MCF 10A (cell line): Measurements from ENCODE around the gene WFS1. TPM values are rescaled to one million over a fixed set of nuclear protein-coding genes. Genes with fewer than 3 reads are reported as not detected.

Experiments
- BruUV-seq: library from RNA; stranded (reverse); fragments of 400-500 nt; replicated peaks from 2 replicates; lab custom pipeline; 2021; lab: Mats Ljungman, UMichigan
- CTCF ChIA-PET: fragments of 300-600 bp; sonication (Branson Sonifier 250); formaldehyde crosslinking; extraction: SDS; loops from one replicate; lab custom pipeline; 2021; ENCODE audit warnings: antibody characterized with exemption, inconsistent platforms; lab: Yijun Ruan, JAX
- POLR2A ChIA-PET: fragments of 300-600, 350-650 bp; sonication (Branson Sonifier 250); formaldehyde crosslinking; extraction: SDS; loops from one replicate; lab custom pipeline; 2020; ENCODE audit warnings: antibody characterized with exemption, inconsistent platforms; lab: Yijun Ruan, JAX
- DNase-seq: peaks from one replicate; pipeline ENCODE4 v3.0.0-alpha.2; 2018; ENCODE audit not compliant: unreplicated experiment
- H3K27ac Mint-ChIP-seq: one replicate; pipeline ENCODE4 v1.8.0; 2022; ENCODE audit warnings: mild to moderate bottlenecking, low read depth, mixed read lengths; ENCODE audit not compliant: unreplicated experiment
- H3K27me3 Mint-ChIP-seq: one replicate; pipeline ENCODE4 v1.8.0; 2022; ENCODE audit warnings: mixed read lengths; ENCODE audit not compliant: insufficient read depth, unreplicated experiment
- H3K36me3 Mint-ChIP-seq: one replicate; pipeline ENCODE4 v1.8.0; 2022; ENCODE audit warnings: mild to moderate bottlenecking, moderate library complexity, mixed read lengths; ENCODE audit not compliant: insufficient read depth, unreplicated experiment
- H3K4me1 Mint-ChIP-seq: one replicate; pipeline ENCODE4 v1.8.0; 2022; ENCODE audit warnings: mixed read lengths; ENCODE audit not compliant: insufficient read depth, unreplicated experiment
- H3K4me3 Mint-ChIP-seq: one replicate; pipeline ENCODE4 v1.8.0; 2022; ENCODE audit warnings: mild to moderate bottlenecking, moderate library complexity, mixed read lengths; ENCODE audit not compliant: unreplicated experiment
- H3K9me3 Mint-ChIP-seq: one replicate; pipeline ENCODE4 v1.8.0; 2022; ENCODE audit warnings: mixed read lengths; ENCODE audit not compliant: unreplicated experiment
- intact Hi-C: fragments of 100-400 bp; cut with micrococcal nuclease; formaldehyde crosslinking; loops from 2 replicates; pipeline ENCODE4 v1.14.1; 2022
- total RNA-seq: library from RNA; stranded (reverse); gene quantifications from 2 replicates; pipeline ENCODE4 v1.2.3, GENCODE V29; 2022
- TF ChIP-seq, protein P1 (sequence below): fragments of 200-600 bp; IDR thresholded peaks from one replicate; pipeline ENCODE4 v1.8.0; 2022; ENCODE audit warnings: antibody characterized with exemption, mild to moderate bottlenecking; ENCODE audit not compliant: unreplicated experiment

Gene WFS1
- total RNA-seq, 1 experiment from 2014 or later = 41.7 TPM

DNA sequence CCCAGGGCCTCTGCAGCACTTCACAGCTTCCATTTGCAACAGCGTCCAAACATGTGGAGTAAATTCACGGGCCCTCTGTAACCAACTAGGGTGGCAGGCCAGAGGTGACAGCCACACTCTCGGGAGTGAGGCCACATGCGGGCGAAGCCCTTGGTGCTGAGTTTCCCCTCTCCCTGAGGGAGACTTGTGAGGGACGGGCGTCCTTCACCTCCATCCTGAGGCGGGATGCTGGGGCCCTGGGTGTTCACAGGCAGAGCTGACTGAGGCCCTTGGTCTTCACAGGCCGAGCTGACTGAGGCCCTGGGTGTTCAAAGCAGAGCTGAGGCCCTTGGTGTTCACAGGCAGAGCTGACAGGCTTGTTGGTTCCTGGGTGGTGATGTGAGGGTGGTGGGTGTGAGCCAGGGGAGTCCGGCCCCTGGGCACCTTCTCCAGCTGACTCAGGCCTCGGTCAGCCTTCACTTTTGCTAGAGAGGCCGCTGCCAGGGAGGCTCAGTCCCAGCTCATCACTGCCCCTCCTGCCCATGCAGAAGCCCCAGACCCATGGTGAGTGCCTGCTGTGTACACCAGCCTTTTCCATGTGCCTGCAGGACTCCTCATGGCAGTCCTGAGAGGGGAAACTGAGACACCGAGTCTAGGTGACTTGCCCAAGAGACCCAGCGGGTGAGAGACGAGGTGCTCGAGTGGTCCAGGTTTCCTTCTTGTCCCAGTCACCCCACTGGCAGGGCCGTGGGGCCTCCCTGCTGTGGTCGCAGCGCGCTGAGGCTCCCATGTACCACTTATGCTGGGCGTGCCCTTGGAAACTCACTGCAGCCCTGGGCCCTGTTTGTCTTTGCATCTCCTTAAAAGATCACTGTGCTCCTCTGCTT lies 8.5 kb downstream of the WFS1 start:
- ChIA-PET POLR2A (interaction anchor here (0.9 kb wide), 1 partner anchor 120 kb away, joined by 3 read pairs; no protein-coding TSS in a partner anchor), CTCF (interaction anchor here (0.8 to 1.7 kb wide), 2 partner anchors 18 to 49 kb away, joined by 3 to 6 read pairs; no protein-coding TSS in a partner anchor)
- H3K27me3 Mint-ChIP-seq = no peaks in the 10 kb centered on the region
- H3K4me1 Mint-ChIP-seq = peaks cover 8% of the 10 kb centered on the region
- DNase-seq = no peak
- no TSS peak for BruUV-seq
- TF ChIP-seq, protein P1, sequence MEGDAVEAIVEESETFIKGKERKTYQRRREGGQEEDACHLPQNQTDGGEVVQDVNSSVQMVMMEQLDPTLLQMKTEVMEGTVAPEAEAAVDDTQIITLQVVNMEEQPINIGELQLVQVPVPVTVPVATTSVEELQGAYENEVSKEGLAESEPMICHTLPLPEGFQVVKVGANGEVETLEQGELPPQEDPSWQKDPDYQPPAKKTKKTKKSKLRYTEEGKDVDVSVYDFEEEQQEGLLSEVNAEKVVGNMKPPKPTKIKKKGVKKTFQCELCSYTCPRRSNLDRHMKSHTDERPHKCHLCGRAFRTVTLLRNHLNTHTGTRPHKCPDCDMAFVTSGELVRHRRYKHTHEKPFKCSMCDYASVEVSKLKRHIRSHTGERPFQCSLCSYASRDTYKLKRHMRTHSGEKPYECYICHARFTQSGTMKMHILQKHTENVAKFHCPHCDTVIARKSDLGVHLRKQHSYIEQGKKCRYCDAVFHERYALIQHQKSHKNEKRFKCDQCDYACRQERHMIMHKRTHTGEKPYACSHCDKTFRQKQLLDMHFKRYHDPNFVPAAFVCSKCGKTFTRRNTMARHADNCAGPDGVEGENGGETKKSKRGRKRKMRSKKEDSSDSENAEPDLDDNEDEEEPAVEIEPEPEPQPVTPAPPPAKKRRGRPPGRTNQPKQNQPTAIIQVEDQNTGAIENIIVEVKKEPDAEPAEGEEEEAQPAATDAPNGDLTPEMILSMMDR = no peak
- H3K9me3 Mint-ChIP-seq = no peaks in the 10 kb centered on the region
- H3K4me3 Mint-ChIP-seq = no peak overlapping the region
- H3K36me3 Mint-ChIP-seq = no peaks in the 10 kb centered on the region
- H3K27ac Mint-ChIP-seq = no peak overlapping the region
- intact Hi-C loops = no loop called here

DNA sequence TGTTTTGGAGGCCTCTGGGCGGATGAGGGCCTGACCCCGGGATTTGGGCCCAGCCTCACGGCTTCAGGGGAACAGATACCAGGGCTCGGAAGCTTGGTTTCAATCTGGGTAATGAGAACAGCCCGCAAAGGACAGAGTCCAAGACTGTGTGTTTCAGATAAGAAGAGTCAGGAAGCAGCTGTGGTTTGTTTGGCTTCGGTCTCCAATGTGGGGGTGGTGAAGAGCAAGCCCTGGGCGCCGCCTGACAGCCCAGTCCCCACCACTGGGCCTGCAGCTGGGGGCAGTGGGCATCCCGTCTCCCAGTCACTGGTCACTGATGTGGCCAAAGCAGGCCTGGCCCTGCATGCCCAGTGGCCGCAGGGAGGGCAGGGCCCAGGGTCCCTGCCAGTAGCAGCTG lies 9.1 kb downstream of the WFS1 start:
- intact Hi-C loops = no loop called here
- Mint-ChIP-seq H3K4me3 (no peak overlapping the region), H3K27me3 (no peaks in the 10 kb centered on the region), H3K36me3 (no peaks in the 10 kb centered on the region), H3K9me3 (no peaks in the 10 kb centered on the region), H3K4me1 (peaks cover 1% of the 10 kb centered on the region), H3K27ac (no peak overlapping the region)
- DNase-seq = no peak
- ChIA-PET POLR2A (no interaction called here), CTCF (interaction anchor here (1.7 kb wide), 1 partner anchor 49 kb away, joined by 6 read pairs; no protein-coding TSS in a partner anchor)
- BruUV-seq = no TSS peak
- TF ChIP-seq, protein P1 = no peak

DNA sequence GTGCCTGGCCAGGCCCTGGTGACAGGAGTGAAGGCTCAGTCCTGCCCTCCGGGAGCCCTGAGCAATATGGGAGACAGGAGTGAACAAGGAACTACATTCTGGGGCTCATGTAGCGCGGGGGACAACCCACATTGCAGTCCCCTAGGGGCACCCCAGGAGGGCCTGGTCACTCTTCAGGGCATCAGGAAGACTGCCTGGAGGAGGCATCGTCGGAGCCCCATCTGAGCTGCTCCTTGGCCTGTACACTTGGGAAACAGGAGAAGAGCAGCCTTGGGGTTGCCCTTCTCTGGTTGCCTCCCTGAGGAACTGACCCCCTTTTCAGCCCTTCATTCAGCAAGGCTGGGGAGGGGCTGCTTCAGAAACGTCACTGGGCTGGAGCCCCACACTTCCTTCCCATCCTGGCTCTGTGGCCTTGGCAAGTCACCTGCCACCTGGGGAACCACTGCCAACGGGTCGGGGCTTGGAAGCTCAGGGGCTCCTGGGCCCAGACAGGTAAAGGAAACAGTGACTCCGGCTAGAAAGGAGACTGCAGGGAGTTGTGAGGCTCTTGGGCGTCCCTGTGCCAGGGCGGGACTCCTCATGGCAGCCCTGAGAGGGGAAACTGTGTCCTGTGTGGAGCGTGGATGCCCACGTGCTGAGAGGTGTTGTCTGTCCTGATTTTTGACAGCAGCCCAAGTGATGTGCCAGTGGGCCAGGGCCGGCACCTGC lies 10.1 kb downstream of the WFS1 start:
- no TSS peak for BruUV-seq
- intact Hi-C loops = no loop called here

More for the DNA sequence above, 10.1 kb downstream of the WFS1 start:
- no peak overlapping the region for H3K27ac Mint-ChIP-seq
- H3K36me3 Mint-ChIP-seq = no peaks in the 10 kb centered on the region
- no peak overlapping the region for H3K4me3 Mint-ChIP-seq
- no peak for DNase-seq
- ChIA-PET POLR2A (interaction anchor here (0.6 to 1.4 kb wide), 2 partner anchors 9 to 888 kb away, joined by 3 to 4 read pairs; no protein-coding TSS in a partner anchor), CTCF (interaction anchor here (0.6 to 2.2 kb wide), 3 partner anchors 29 to 52 kb away, joined by 3 to 12 read pairs (median 3); no protein-coding TSS in a partner anchor)
- no peaks in the 10 kb centered on the region for H3K9me3 Mint-ChIP-seq
- H3K4me1 Mint-ChIP-seq = no peaks in the 10 kb centered on the region
- TF ChIP-seq, protein P1 = no peak
- no peaks in the 10 kb centered on the region for H3K27me3 Mint-ChIP-seq
